Thyroid gland (tissue), 4 donors: ENCODE data around the gene HOTAIR.

ENCODE experiments used
- CTCF ChIP-seq, 6 experiments: fragments of 200-600 bp in 3 of 6; fragments of 450-650 bp in 3 of 6; sonication (generic) in 3 of 6; IDR thresholded peaks; one replicate each; pipeline ENCODE4 v1.5.1; 2016 to 2019; ENCODE audit warnings: antibody characterized with exemption in 6 of 6, mild to moderate bottlenecking in 2 of 6, inconsistent platforms in 1 of 6, moderate library complexity in 1 of 6
- POLR2A ChIP-seq, 2 donors: fragments of 450-650 bp; IDR thresholded peaks; one replicate each; pipeline ENCODE4 v1.6.1; 2017; ENCODE audit warnings: antibody characterized with exemption in 2 of 2, mild to moderate bottlenecking in 2 of 2, moderate library complexity in 1 of 2

GRCh38 chr12:53992377-53992889 lies 17.7 kb upstream of the HOTAIR start:
- TF ChIP-seq CTCF (IDR thresholded peaks at IDR 0.05): no peak
- no peak for TF ChIP-seq POLR2A (IDR thresholded peaks at IDR 0.05)
